Anterior cingulate cortex (tissue), 58 donors: Measurements from ENCODE around the gene RNF141.

Source experiments
- DNase-seq, 58 donors: peaks; one replicate each; lab custom pipeline; 2025; lab: John Stamatoyannopoulos, UW

RNF141 gene

GRCh38 chr11:10500757-10501684, 40.0 kb downstream of the RNF141 start:
- DNase-seq: no peak

GRCh38 chr11:10499874-10500601, 40.9 kb downstream of the RNF141 start:
- DNase-seq: no peak

GRCh38 chr11:10499452-10499851, 41.5 kb downstream of the RNF141 start:
- DNase-seq: peak in 7 of 58 donors; percentile 11 to 40 (median 28)

GRCh38 chr11:10498426-10499250, 42.3 kb downstream of the RNF141 start:
- DNase-seq: no peak

GRCh38 chr11:10498022-10498400, 43.0 kb downstream of the RNF141 start:
- DNase-seq: no peak

- DNase-seq: no peak
These were observed 43.5 kb downstream of the RNF141 start for GRCh38 chr11:10497371-10498021.

GRCh38 chr11:10496296-10496936, 44.6 kb downstream of the RNF141 start:
- DNase-seq: no peak

- DNase-seq: no peak
These were observed 45.6 kb downstream of the RNF141 start for GRCh38 chr11:10495464-10495786.

- no peak for DNase-seq
These were observed 46.1 kb downstream of the RNF141 start for GRCh38 chr11:10494636-10495463.

- no peak for DNase-seq
These were observed 47.8 kb downstream of the RNF141 start for GRCh38 chr11:10493041-10493663.

GRCh38 chr11:10492084-10492483, 48.9 kb downstream of the RNF141 start:
- DNase-seq: no peak

GRCh38 chr11:10490398-10491241, 50.4 kb downstream of the RNF141 start:
- peak in 53 of 58 donors; percentile 15 to 94 (median 71) for DNase-seq

- no peak for DNase-seq
These were observed 51.0 kb downstream of the RNF141 start for GRCh38 chr11:10490032-10490397.

GRCh38 chr11:10488934-10489691, 51.9 kb downstream of the RNF141 start:
- DNase-seq: no peak

- DNase-seq: peak in 1 of 58 donors; percentile 23
These were observed 52.7 kb downstream of the RNF141 start for GRCh38 chr11:10488121-10488933.
